Hematopoietic multipotent progenitor cell treated with erythropoietin and hydrocortisone succinate and interleukin-3 and kit ligand, for 15 days (in vitro differentiated cells): ENCODE measurements around the gene CCDC112.
"Not testable (repeated sequence)": the region's sequence is repeated elsewhere in the genome, so short reads cannot be mapped to it uniquely, and the experiment has no call there.

Experiments used
- DNase-seq: peaks from one replicate; pipeline ENCODE4 v3.0.0-alpha.2; 2015; ENCODE audit warnings: low spot score

The CCDC112 gene

GRCh38 chr5:115260248-115260647, 36.2 kb downstream of the CCDC112 start:
- DNase-seq = no peak

- no peak for DNase-seq
Measured at GRCh38 chr5:115257981-115258380, 38.5 kb downstream of the CCDC112 start.

- not testable (repeated sequence) for DNase-seq
Measured at GRCh38 chr5:115249379-115249778, 47.1 kb downstream of the CCDC112 start.

GRCh38 chr5:115246361-115246991, 50.0 kb downstream of the CCDC112 start:
- DNase-seq = peak; percentile 62

GRCh38 chr5:115243412-115243811, 53.0 kb downstream of the CCDC112 start:
- no peak for DNase-seq

- no peak for DNase-seq
Measured at GRCh38 chr5:115241881-115242642, 54.4 kb downstream of the CCDC112 start.

- no peak for DNase-seq
Measured at GRCh38 chr5:115237066-115237465, 59.4 kb downstream of the CCDC112 start.

GRCh38 chr5:115236599-115236998, 59.9 kb downstream of the CCDC112 start:
- no peak for DNase-seq

- no peak for DNase-seq
Measured at GRCh38 chr5:115231598-115231997, 64.9 kb downstream of the CCDC112 start.

- DNase-seq = no peak
Measured at GRCh38 chr5:115229606-115230005, 66.8 kb downstream of the CCDC112 start.

- no peak for DNase-seq
Measured at GRCh38 chr5:115227281-115227680, 69.2 kb downstream of the CCDC112 start.
